Measurements from ENCODE around the gene ZFP2.

GRCh38 chr5:178861627-178862026, 34.1 kb upstream of the ZFP2 start:
- TF ChIP-seq ZSCAN5A (CRISPR knock-in tag; IDR thresholded peaks at IDR 0.05; ENCODE audit: borderline replicate concordance) (no peak), CTCF (CRISPR knock-in tag; IDR thresholded peaks at IDR 0.05) (no peak), SSRP1 (CRISPR knock-in tag; IDR thresholded peaks at IDR 0.05) (no peak), ZC3H4 (CRISPR knock-in tag; IDR thresholded peaks at IDR 0.05; ENCODE audit: borderline replicate concordance) (no peak), BHLHE40 (IDR thresholded peaks at IDR 0.05; ENCODE audit: low read length) (no peak), ZNF710 (CRISPR knock-in tag; IDR thresholded peaks at IDR 0.05; ENCODE audit: borderline replicate concordance) (no peak), HNF4A (CRISPR knock-in tag; IDR thresholded peaks at IDR 0.05) (no peak), POLR2A (IDR thresholded peaks at IDR 0.05; ENCODE audit: insufficient read depth in 1 of 2, low read depth in 2 of 2, low read length in 2 of 2) (no peak)
